Panc1 (cell line): Measurements from ENCODE around the gene CYB561D1. TPM values are rescaled to one million over a fixed set of nuclear protein-coding genes. Genes with fewer than 3 reads are reported as not detected.

Experiments
- ATAC-seq: fragments of 200-7000 bp; cut with Tn5 transposase; 2 replicates; pipeline ENCODE4 v1.9.1; 2020; ENCODE audit warnings: mild to moderate bottlenecking, moderate library complexity
- BruUV-seq: library from RNA; stranded (reverse); fragments of 400-500 nt; replicated peaks from 2 replicates; lab custom pipeline; 2021; lab: Mats Ljungman, UMichigan
- CTCF ChIA-PET: fragments of 300-600 bp; sonication (Branson Sonifier 250); formaldehyde crosslinking; loops from one replicate; lab custom pipeline; 2022; ENCODE audit warnings: antibody characterized with exemption; lab: Charles Lee
- POLR2A ChIA-PET: fragments of 300-600 bp; sonication (Branson Sonifier 250); formaldehyde crosslinking; loops from one replicate; lab custom pipeline; 2022; ENCODE audit warnings: antibody characterized with exemption; lab: Charles Lee
- DNase-seq: peaks from one replicate; pipeline ENCODE4 v3.0.0-alpha.2; 2010; ENCODE audit warnings: low read depth, low spot score
- H3K27ac ChIP-seq: 2 replicates; pipeline ENCODE4 v1.5.1; 2011; ENCODE audit warnings: mild to moderate bottlenecking, low read length, inconsistent platforms
- H3K27me3 ChIP-seq: fragments of 200-500 bp; sonication (Bioruptor generic); 2 replicates; pipeline ENCODE4 v1.6.0; 2014; ENCODE audit warnings: low read length, inconsistent platforms; ENCODE audit not compliant: control insufficient read depth, insufficient read depth
- H3K36me3 ChIP-seq: fragments of 200-500 bp; sonication (Bioruptor generic); 2 replicates; pipeline ENCODE4 v1.5.1; 2014; ENCODE audit warnings: inconsistent platforms, mild to moderate bottlenecking, low read length, moderate library complexity; ENCODE audit not compliant: control insufficient read depth, insufficient read depth
- H3K4me1 ChIP-seq: 2 replicates; pipeline ENCODE4 v1.5.1; 2011; ENCODE audit warnings: inconsistent platforms, mild to moderate bottlenecking, low read length, moderate library complexity; ENCODE audit not compliant: control insufficient read depth, insufficient read depth
- H3K4me3 ChIP-seq, 2 experiments: 2 replicates each; pipeline ENCODE4 v1.5.1; 2011 to 2012; ENCODE audit warnings: low read depth in 2 of 2, low read length in 2 of 2, mild to moderate bottlenecking in 2 of 2, inconsistent platforms in 1 of 2, moderate library complexity in 1 of 2
- H3K9me3 ChIP-seq: fragments of 200-500 bp; sonication (Bioruptor generic); 2 replicates; pipeline ENCODE4 v1.5.1; 2014; ENCODE audit warnings: low read depth, mild to moderate bottlenecking, inconsistent platforms, low read length, moderate library complexity; ENCODE audit not compliant: control insufficient read depth, insufficient read depth
- POLR2AphosphoS5 ChIP-seq: IDR thresholded peaks from 2 replicates; pipeline ENCODE4 v1.6.1; 2012; ENCODE audit warnings: mild to moderate bottlenecking, low read depth, low read length, moderate library complexity
- SIN3A ChIP-seq: IDR thresholded peaks from 2 replicates; pipeline ENCODE4 v1.6.1; 2012; ENCODE audit warnings: low read depth, mild to moderate bottlenecking, low read length, moderate library complexity, borderline replicate concordance; ENCODE audit not compliant: insufficient read depth
- TCF7L2 ChIP-seq: IDR thresholded peaks from 2 replicates; pipeline ENCODE4 v1.6.1; 2011; ENCODE audit warnings: mild to moderate bottlenecking, low read depth, low read length, inconsistent platforms
- in situ Hi-C: cut with HindIII; loops from 2 replicates; pipeline ENCODE4 v1.10.0; 2016; ENCODE audit warnings: low sequenced_read_pairs, low pct_unique_long_range_greater_than_20kb
- intact Hi-C: fragments of 100-400 bp; cut with micrococcal nuclease; formaldehyde crosslinking; loops from one replicate; pipeline ENCODE4 v1.10.0; 2022; ENCODE audit not compliant: unreplicated experiment
- total RNA-seq: library from RNA; stranded (reverse); gene quantifications from one replicate; pipeline ENCODE4 v1.2.1, GENCODE V29; 2021; ENCODE audit not compliant: unreplicated experiment
- TF ChIP-seq, protein P1 (sequence below), 2 experiments: IDR thresholded peaks; 2 replicates each; pipeline ENCODE4 v1.6.1; 2011 to 2012; ENCODE audit warnings: low read depth in 2 of 2, control low read depth in 1 of 2, low read length in 1 of 2, mild to moderate bottlenecking in 1 of 2, moderate library complexity in 1 of 2; ENCODE audit not compliant: insufficient read depth in 1 of 2
- TF ChIP-seq, protein P2 (sequence below): fragments of 450-650 bp; IDR thresholded peaks from 2 replicates; pipeline ENCODE4 v1.5.1; 2017; ENCODE audit warnings: mild to moderate bottlenecking

CYB561D1 gene
- total RNA-seq, 1 experiment from 2014 or later: 4.5 TPM

- no peak for ATAC-seq
- Histone ChIP-seq H3K36me3 (no peaks in the 10 kb centered on the region), H3K27me3 (no peaks in the 10 kb centered on the region), H3K9me3 (no peaks in the 10 kb centered on the region), H3K4me1 (0 out of 2 replicates have a peak, but pooled peaks cover under 1% of the 10 kb centered on the region), H3K27ac (no peak overlapping the region), H3K4me3 (no peak overlapping the region)
- no TSS peak for BruUV-seq
- ChIA-PET POLR2A (interaction anchor here (0.6 kb wide), 1 partner anchor 42 kb away, joined by 3 read pairs; no protein-coding TSS in a partner anchor), CTCF (no interaction called here)
- TF ChIP-seq, protein P1, sequence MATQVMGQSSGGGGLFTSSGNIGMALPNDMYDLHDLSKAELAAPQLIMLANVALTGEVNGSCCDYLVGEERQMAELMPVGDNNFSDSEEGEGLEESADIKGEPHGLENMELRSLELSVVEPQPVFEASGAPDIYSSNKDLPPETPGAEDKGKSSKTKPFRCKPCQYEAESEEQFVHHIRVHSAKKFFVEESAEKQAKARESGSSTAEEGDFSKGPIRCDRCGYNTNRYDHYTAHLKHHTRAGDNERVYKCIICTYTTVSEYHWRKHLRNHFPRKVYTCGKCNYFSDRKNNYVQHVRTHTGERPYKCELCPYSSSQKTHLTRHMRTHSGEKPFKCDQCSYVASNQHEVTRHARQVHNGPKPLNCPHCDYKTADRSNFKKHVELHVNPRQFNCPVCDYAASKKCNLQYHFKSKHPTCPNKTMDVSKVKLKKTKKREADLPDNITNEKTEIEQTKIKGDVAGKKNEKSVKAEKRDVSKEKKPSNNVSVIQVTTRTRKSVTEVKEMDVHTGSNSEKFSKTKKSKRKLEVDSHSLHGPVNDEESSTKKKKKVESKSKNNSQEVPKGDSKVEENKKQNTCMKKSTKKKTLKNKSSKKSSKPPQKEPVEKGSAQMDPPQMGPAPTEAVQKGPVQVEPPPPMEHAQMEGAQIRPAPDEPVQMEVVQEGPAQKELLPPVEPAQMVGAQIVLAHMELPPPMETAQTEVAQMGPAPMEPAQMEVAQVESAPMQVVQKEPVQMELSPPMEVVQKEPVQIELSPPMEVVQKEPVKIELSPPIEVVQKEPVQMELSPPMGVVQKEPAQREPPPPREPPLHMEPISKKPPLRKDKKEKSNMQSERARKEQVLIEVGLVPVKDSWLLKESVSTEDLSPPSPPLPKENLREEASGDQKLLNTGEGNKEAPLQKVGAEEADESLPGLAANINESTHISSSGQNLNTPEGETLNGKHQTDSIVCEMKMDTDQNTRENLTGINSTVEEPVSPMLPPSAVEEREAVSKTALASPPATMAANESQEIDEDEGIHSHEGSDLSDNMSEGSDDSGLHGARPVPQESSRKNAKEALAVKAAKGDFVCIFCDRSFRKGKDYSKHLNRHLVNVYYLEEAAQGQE (IDR thresholded peaks at IDR 0.05; ENCODE audit: insufficient read depth in 1 of 2, low read depth in 2 of 2, low read length in 1 of 2): no peak
- TF ChIP-seq SIN3A: no peak
- TF ChIP-seq, protein P2, sequence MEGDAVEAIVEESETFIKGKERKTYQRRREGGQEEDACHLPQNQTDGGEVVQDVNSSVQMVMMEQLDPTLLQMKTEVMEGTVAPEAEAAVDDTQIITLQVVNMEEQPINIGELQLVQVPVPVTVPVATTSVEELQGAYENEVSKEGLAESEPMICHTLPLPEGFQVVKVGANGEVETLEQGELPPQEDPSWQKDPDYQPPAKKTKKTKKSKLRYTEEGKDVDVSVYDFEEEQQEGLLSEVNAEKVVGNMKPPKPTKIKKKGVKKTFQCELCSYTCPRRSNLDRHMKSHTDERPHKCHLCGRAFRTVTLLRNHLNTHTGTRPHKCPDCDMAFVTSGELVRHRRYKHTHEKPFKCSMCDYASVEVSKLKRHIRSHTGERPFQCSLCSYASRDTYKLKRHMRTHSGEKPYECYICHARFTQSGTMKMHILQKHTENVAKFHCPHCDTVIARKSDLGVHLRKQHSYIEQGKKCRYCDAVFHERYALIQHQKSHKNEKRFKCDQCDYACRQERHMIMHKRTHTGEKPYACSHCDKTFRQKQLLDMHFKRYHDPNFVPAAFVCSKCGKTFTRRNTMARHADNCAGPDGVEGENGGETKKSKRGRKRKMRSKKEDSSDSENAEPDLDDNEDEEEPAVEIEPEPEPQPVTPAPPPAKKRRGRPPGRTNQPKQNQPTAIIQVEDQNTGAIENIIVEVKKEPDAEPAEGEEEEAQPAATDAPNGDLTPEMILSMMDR: no peak
- TF ChIP-seq TCF7L2: no peak
- TF ChIP-seq POLR2AphosphoS5: no peak
- no peak for DNase-seq
- in situ Hi-C loops (no loop called here), intact Hi-C loops (loop anchor here (10.0 kb wide), 1 partner anchor 103 kb away; no protein-coding TSS in a partner anchor)
These were observed 43.7 kb downstream of the CYB561D1 start for GRCh38 chr1:109537450-109538178.

DNA sequence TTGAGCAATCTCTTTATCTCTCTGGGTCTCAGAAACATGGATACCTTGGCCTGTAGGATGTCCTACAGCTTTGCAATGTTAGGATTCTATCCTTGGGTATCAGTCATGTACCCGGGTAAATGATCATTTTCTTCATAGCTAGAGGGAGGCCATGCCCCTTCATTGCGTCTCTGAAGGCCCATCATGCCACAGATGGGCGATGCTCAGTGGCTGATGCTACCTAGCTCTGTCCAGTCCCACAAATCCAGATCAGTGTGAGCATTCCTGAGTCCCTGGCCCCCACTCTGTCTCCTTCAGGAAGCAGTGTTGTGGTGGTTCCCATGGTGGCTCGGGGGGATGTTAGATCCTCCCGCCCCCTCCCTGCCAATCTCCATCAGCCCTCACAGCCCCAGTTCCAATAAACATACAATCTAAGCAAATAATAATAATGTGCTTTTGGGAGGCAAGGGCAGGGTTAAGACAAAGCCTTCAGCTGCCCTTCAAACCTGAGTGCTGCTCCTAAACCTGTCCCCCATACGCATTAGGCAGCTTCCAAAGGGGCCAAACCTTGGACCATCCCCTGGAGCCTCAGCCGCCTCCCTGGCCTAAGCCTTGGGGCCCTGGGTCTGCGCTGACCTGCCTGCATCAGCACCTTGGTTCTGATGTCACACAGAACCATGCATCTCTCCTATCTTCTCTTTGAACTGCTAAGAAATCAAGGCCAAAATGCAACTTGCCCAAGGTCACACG, 45.1 kb downstream of the CYB561D1 start:
- Histone ChIP-seq H3K27ac (no peak overlapping the region), H3K4me1 (no peaks in the 10 kb centered on the region), H3K9me3 (no peaks in the 10 kb centered on the region), H3K4me3 (no peak overlapping the region), H3K27me3 (no peaks in the 10 kb centered on the region), H3K36me3 (no peaks in the 10 kb centered on the region)
- ChIA-PET POLR2A (no interaction called here), CTCF (interaction anchor here (0.7 kb wide), 1 partner anchor 359 kb away, joined by 3 read pairs; no protein-coding TSS in a partner anchor)
- intact Hi-C loops: loop anchor here (10.0 kb wide), 1 partner anchor 104 kb away; no protein-coding TSS in a partner anchor
- TF ChIP-seq POLR2AphosphoS5: no peak
- TF ChIP-seq, protein P1 (IDR thresholded peaks at IDR 0.05; ENCODE audit: insufficient read depth in 1 of 2, low read depth in 2 of 2, low read length in 1 of 2): no peak
- TF ChIP-seq SIN3A: no peak
- TF ChIP-seq TCF7L2: no peak
- TF ChIP-seq, protein P2: no peak
- BruUV-seq: no TSS peak
- in situ Hi-C loops: no loop called here
- ATAC-seq (no peak), DNase-seq (no peak)
